PC-3 (cell line): ENCODE measurements around the gene PTPRB.

ENCODE experiments used
- CTCF ChIP-seq: fragments of 300-600 bp; sonication (generic); conservative IDR thresholded peaks from 2 replicates; pipeline ENCODE4 v1.5.1; 2017; ENCODE audit warnings: antibody characterized with exemption, low read depth, mild to moderate bottlenecking, low read length
- EZH2 ChIP-seq: fragments of 300-600 bp; sonication (generic); IDR thresholded peaks from one replicate; pipeline ENCODE4 v1.6.1; 2017; ENCODE audit warnings: antibody characterized with exemption, mild to moderate bottlenecking, low read length; ENCODE audit not compliant: unreplicated experiment
- EZH2phosphoT487 ChIP-seq: fragments of 300-600 bp; sonication (generic); IDR thresholded peaks from 2 replicates; pipeline ENCODE4 v1.6.1; 2018; ENCODE audit warnings: mild to moderate bottlenecking, antibody characterized with exemption, low read length, borderline replicate concordance

GRCh38 chr12:70557583-70558191 is 79.5 kb downstream of the PTPRB start:
- no peak for TF ChIP-seq CTCF
- TF ChIP-seq EZH2phosphoT487: no peak
- no peak for TF ChIP-seq EZH2
